Vagina (tissue), 2 donors: Measurements from ENCODE around the gene C16orf87.

ENCODE experiments used
- POLR2A ChIP-seq, 2 donors: fragments of 450-650 bp; IDR thresholded peaks; one replicate each; pipeline ENCODE4 v1.6.1; 2017; ENCODE audit warnings: antibody characterized with exemption in 2 of 2, mild to moderate bottlenecking in 2 of 2, moderate library complexity in 2 of 2
- TF ChIP-seq, protein P1 (sequence below), 3 experiments: fragments of 450-650 bp in 2 of 3; fragments of 200-600 bp in 1 of 3; sonication (generic) in 1 of 3; IDR thresholded peaks; one replicate each; pipeline ENCODE4 v1.5.1; 2017 to 2019; ENCODE audit warnings: antibody characterized with exemption in 3 of 3, mild to moderate bottlenecking in 2 of 3, moderate library complexity in 2 of 3

DNA sequence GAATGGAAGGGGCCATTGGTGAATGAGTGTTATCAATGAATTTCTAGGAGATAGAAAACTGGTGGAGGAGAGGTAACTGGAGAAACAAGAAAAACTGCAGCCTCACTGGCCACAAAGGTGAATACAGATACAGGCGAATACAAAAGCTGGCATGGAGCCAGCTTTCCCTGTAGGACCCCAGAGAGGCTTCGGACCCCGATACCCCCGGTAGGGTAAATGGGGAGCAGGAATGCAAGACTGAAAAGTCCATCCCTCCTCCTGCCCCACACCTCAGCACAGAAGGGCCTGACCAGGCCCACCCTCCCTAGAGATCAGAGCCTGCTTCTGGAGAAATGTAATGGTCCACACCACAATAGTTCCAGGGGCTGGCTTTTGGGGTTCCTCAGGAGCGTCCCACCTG is 78.0 kb downstream of the C16orf87 start:
- TF ChIP-seq, protein P1, sequence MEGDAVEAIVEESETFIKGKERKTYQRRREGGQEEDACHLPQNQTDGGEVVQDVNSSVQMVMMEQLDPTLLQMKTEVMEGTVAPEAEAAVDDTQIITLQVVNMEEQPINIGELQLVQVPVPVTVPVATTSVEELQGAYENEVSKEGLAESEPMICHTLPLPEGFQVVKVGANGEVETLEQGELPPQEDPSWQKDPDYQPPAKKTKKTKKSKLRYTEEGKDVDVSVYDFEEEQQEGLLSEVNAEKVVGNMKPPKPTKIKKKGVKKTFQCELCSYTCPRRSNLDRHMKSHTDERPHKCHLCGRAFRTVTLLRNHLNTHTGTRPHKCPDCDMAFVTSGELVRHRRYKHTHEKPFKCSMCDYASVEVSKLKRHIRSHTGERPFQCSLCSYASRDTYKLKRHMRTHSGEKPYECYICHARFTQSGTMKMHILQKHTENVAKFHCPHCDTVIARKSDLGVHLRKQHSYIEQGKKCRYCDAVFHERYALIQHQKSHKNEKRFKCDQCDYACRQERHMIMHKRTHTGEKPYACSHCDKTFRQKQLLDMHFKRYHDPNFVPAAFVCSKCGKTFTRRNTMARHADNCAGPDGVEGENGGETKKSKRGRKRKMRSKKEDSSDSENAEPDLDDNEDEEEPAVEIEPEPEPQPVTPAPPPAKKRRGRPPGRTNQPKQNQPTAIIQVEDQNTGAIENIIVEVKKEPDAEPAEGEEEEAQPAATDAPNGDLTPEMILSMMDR (IDR thresholded peaks at IDR 0.05): no peak
- TF ChIP-seq POLR2A (IDR thresholded peaks at IDR 0.05): no peak
